ENCODE results near the gene SPPL2B. TPM values are rescaled to one million over a fixed set of nuclear protein-coding genes. Genes with fewer than 3 reads are reported as not detected.

Gene SPPL2B
- total RNA-seq, 3 donors from 2014 or later (not counting 1 experiment from before 2014, with no cell fraction given): 63.2 to 83.8 (median 79.7) TPM

- peaks cover 0 to 6% of the 10 kb centered on the region in 2 donors for H3K9me3 Mint-ChIP-seq
- H3K4me1 Mint-ChIP-seq: peaks cover 8 to 9% of the 10 kb centered on the region in 2 donors
- Histone ChIP-seq H3K36me3 (ENCODE audit: control insufficient read depth, insufficient read depth, low read length) (no peaks in the 10 kb centered on the region), H3K4me1 (ENCODE audit: control insufficient read depth, insufficient read depth, low read length) (peaks cover 19% of the 10 kb centered on the region), H3K4me3 (ENCODE audit: low read length) (no peak overlapping the region), H3K27me3 (ENCODE audit: control insufficient read depth, insufficient read depth, low read length) (peaks cover 11% of the 10 kb centered on the region), H3K9me3 (ENCODE audit: control insufficient read depth, insufficient read depth, low read length) (no peaks in the 10 kb centered on the region), H3K27ac (ENCODE audit: low read length) (peak overlapping the region; percentile 12)
- peak; percentile 47 to 48 for DNase-seq
- H3K36me3 Mint-ChIP-seq: peaks cover 9% of the 10 kb centered on the region
- peak; percentile 55 for TF ChIP-seq CTCF (IDR thresholded peaks at IDR 0.05)
- WGBS (ENCODE audit: insufficient coverage): 37% methylated on average over 22 of the region's 22 CpGs
- H3K27me3 Mint-ChIP-seq (ENCODE audit: low read depth in 2 of 2): peaks cover 9 to 17% of the 10 kb centered on the region in 2 donors
- intact Hi-C loops (cut with micrococcal nuclease): loop anchor here (2.0 to 5.0 kb wide), 2 partner anchors 79 to 159 kb away; partner anchors contain the start of genes PLEKHJ1 and SF3A2
- ATAC-seq: peak; percentile 90 to 94 (median 90)
- peak overlapping the region in 1 of 2 donors; percentile 68 for H3K27ac Mint-ChIP-seq
- H3K4me3 Mint-ChIP-seq: no peak overlapping the region
Observed at GRCh38 chr19:2315818-2316353, 12.6 kb upstream of the SPPL2B start.

GRCh38 chr19:2317300-2317699 lies 11.2 kb upstream of the SPPL2B start:
- Mint-ChIP-seq H3K27me3 (ENCODE audit: low read depth in 2 of 2) (peaks cover 9 to 14% of the 10 kb centered on the region in 2 donors), H3K27ac (no peak overlapping the region), H3K4me1 (peaks cover 8 to 9% of the 10 kb centered on the region in 2 donors), H3K36me3 (peaks cover 9% of the 10 kb centered on the region), H3K4me3 (no peak overlapping the region), H3K9me3 (peaks cover 0 to 6% of the 10 kb centered on the region in 2 donors)
- DNase-seq (no peak), ATAC-seq (no peak)
- peaks cover 19% of the 10 kb centered on the region for H3K4me1 ChIP-seq (ENCODE audit: control insufficient read depth, insufficient read depth, low read length)
- intact Hi-C loops (cut with micrococcal nuclease): loop anchor here (2.0 to 5.0 kb wide), 2 partner anchors 80 to 160 kb away; partner anchors contain the start of genes PLEKHJ1 and SF3A2
- H3K27ac ChIP-seq (ENCODE audit: low read length): no peak overlapping the region
- no peak for TF ChIP-seq CTCF (IDR thresholded peaks at IDR 0.05)
- no peaks in the 10 kb centered on the region for H3K36me3 ChIP-seq (ENCODE audit: control insufficient read depth, insufficient read depth, low read length)
- no peak overlapping the region for H3K4me3 ChIP-seq (ENCODE audit: low read length)
- H3K27me3 ChIP-seq (ENCODE audit: control insufficient read depth, insufficient read depth, low read length): peaks cover 10% of the 10 kb centered on the region
- no peaks in the 10 kb centered on the region for H3K9me3 ChIP-seq (ENCODE audit: control insufficient read depth, insufficient read depth, low read length)
- 96% methylated on average over 13 of the region's 13 CpGs for WGBS (ENCODE audit: insufficient coverage)

- peaks cover 8 to 9% of the 10 kb centered on the region in 2 donors for H3K4me1 Mint-ChIP-seq
Observed at GRCh38 chr19:2317756-2318155, 10.7 kb upstream of the SPPL2B start.

More at GRCh38 chr19:2317756-2318155, 10.7 kb upstream of the SPPL2B start:
- WGBS (ENCODE audit: insufficient coverage): 92% methylated on average over 25 of the region's 25 CpGs
- TF ChIP-seq CTCF (IDR thresholded peaks at IDR 0.05): no peak
- no peak for ATAC-seq
- Histone ChIP-seq H3K27me3 (ENCODE audit: control insufficient read depth, insufficient read depth, low read length) (peaks cover 5% of the 10 kb centered on the region), H3K36me3 (ENCODE audit: control insufficient read depth, insufficient read depth, low read length) (no peaks in the 10 kb centered on the region), H3K27ac (ENCODE audit: low read length) (no peak overlapping the region), H3K4me1 (ENCODE audit: control insufficient read depth, insufficient read depth, low read length) (peaks cover 19% of the 10 kb centered on the region), H3K4me3 (ENCODE audit: low read length) (no peak overlapping the region), H3K9me3 (ENCODE audit: control insufficient read depth, insufficient read depth, low read length) (no peaks in the 10 kb centered on the region)
- no peak for DNase-seq
- intact Hi-C loops (cut with micrococcal nuclease): loop anchor here (2.0 to 5.0 kb wide), 2 partner anchors 81 to 160 kb away; partner anchors contain the start of genes PLEKHJ1 and SF3A2
- H3K36me3 Mint-ChIP-seq: peaks cover 9% of the 10 kb centered on the region
- H3K27me3 Mint-ChIP-seq (ENCODE audit: low read depth in 2 of 2): peaks cover 9 to 14% of the 10 kb centered on the region in 2 donors
- H3K9me3 Mint-ChIP-seq: peaks cover 0 to 6% of the 10 kb centered on the region in 2 donors
- no peak overlapping the region for H3K27ac Mint-ChIP-seq
- no peak overlapping the region for H3K4me3 Mint-ChIP-seq

All from natural killer cell (primary cell).